AG09319 (cell line): Measurements from ENCODE around the gene AGAP1.

Experiments used
- DNase-seq: peaks from one replicate; pipeline ENCODE4 v3.0.0-alpha.2; 2010; ENCODE audit warnings: low read depth; ENCODE audit errors: extremely low read depth
- TF ChIP-seq, protein P1 (sequence below): IDR thresholded peaks from 2 replicates; pipeline ENCODE4 v1.5.1; 2011; ENCODE audit warnings: low read depth, mild to moderate bottlenecking, inconsistent platforms, low read length, moderate library complexity

AGAP1 gene

DNA sequence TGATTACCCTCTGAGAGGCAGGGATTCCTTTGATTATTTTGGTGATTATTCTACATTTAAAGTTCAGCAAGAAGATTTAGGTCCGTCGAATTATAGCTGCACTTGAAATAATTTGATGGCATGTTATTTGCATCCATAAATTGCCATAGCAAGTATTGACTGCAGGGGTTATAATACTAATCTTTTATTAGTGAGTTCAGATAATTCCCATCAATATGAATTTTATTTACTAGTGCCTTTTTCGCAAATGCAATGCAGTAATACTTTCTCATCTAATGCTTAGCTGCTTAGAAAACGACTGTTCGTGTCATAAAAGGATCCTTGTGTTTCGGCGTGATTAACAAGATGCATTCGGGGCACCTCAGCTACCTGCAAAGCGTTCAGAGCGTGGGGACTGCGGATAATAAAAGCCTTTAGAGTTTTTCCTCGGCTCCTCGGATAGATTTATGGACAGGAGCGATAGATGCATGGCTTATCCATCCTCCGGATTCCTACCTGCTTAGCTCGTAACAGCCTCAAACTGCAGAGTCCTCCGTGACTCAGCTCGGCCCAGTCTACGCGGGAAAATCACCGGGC, 676.8 kb downstream of the AGAP1 start:
- no peak for DNase-seq
- TF ChIP-seq, protein P1, sequence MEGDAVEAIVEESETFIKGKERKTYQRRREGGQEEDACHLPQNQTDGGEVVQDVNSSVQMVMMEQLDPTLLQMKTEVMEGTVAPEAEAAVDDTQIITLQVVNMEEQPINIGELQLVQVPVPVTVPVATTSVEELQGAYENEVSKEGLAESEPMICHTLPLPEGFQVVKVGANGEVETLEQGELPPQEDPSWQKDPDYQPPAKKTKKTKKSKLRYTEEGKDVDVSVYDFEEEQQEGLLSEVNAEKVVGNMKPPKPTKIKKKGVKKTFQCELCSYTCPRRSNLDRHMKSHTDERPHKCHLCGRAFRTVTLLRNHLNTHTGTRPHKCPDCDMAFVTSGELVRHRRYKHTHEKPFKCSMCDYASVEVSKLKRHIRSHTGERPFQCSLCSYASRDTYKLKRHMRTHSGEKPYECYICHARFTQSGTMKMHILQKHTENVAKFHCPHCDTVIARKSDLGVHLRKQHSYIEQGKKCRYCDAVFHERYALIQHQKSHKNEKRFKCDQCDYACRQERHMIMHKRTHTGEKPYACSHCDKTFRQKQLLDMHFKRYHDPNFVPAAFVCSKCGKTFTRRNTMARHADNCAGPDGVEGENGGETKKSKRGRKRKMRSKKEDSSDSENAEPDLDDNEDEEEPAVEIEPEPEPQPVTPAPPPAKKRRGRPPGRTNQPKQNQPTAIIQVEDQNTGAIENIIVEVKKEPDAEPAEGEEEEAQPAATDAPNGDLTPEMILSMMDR: no peak

DNA sequence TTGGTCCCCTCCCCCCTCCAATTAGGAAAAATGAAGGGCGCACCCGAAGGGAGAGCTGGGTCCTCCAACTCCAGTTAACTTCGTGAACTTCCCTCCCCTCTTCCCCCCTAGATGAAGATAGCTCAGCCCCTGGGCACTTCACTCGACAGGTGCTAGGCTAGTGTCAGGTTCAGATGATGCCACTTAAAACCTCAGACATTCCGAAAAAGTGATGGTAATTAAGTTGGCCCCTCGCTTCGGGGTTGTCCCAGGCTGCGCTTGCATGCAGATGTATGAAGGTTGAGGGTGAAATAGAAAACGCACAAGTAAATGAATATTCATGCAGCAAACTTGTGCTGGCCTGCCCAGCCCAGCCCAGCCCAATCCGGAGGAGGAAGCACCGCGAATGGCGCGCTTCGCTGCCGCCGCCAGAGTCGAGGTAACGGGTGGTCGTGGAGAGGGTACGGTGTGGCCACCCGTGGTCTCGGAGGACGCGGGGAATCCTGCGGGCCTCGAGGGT, 677.4 kb downstream of the AGAP1 start:
- DNase-seq: no peak
- TF ChIP-seq, protein P1: no peak

DNA sequence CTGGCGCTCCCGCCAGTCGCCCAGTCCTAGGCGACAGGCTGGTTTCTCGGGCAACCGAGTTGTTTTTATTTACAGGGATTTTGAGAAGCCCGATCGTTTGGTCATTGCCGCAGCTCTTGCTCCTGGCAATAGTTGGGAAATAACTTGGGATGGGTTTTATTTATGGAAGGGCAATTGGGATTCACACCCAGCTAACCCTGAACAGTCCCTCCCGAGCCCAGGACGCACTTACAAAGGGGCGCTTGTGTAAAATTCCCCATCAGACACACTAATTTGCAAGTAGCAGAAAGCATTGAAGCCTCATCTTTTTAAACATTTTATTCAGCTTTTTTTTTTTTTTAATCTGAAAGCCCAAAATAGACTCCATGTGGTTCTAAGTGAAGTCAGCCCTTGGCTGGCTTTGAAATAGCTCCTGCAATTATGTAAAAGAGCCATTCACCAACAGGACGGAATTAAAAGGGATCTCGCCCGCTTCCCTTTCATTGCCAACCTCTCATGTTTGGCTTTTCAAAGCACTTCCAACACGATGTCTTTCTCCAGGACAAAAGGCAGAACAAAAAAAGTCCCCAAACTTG, 677.9 kb downstream of the AGAP1 start:
- TF ChIP-seq, protein P1: no peak
- no peak for DNase-seq

DNA sequence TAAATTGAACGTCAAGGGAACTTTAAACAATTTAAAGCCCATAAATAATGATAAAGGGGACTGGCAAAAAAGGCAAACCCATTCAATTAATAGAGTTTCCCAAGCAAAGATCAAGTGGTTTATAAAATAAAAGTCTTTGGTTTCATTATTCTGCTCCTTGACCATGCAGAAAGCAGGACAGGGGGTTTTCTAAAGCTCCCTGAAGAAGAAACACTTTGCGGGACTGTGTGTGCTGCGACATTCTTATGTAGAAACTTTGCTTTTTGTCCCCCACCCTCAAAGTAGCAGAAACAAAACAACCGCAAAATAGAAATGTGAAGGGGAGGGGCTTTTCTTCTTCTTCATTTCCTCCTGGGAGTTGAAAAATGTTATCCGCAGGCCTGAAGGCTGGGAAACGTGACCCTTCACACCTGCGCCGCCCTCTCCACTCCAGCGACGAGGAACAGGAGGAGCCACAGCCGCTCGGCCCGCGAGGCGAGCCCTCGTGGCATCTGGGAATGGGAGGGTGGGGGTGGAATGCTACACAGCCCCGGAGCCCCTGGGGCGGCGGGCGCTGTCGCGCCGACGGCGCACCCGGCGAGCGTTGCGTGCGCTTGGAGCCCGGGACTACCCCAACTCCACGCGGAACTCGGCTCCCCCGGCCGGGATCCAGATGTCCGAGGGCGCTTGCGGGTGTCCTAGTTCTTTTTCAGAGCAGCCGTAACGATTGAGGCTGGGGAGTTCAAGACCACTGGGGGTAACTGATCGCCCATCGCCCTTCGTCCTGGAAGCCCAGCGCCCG, 678.6 kb downstream of the AGAP1 start:
- DNase-seq: no peak
- TF ChIP-seq, protein P1: no peak

DNA sequence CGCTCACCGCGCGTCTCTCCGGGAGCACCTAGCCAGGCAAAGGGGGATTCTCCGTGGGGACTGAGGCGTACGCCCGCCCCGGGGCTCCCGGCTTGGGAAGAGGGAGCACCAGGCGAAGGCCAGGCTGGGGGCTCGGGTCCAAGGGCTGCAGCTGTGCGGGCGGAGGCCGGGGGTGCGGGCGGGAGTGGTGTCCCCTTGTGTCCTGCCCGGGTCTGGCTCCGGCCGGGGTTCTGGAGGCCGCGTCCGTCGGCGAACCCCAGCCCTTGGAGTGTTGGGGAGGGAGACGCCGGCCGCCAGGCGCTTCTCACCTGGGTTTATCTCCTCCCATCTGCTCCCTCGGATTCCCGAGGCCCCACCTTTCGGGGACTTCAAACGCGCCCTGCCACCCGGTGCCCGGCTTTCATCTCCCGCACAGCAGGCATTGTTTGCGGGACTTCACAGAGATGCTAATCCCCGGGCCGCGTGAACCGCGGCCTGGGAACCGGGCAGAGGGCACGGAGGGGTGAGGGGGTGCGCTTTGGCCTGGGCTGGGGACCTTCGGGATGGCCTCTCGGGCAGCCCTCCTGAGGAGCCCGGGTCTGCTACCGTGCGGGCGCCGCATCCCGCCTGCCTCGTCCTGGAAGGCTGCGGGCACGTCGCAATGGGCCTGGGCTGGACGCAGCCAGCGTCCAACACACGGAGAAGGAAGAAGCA, 679.3 kb downstream of the AGAP1 start:
- TF ChIP-seq, protein P1: no peak
- no peak for DNase-seq

DNA sequence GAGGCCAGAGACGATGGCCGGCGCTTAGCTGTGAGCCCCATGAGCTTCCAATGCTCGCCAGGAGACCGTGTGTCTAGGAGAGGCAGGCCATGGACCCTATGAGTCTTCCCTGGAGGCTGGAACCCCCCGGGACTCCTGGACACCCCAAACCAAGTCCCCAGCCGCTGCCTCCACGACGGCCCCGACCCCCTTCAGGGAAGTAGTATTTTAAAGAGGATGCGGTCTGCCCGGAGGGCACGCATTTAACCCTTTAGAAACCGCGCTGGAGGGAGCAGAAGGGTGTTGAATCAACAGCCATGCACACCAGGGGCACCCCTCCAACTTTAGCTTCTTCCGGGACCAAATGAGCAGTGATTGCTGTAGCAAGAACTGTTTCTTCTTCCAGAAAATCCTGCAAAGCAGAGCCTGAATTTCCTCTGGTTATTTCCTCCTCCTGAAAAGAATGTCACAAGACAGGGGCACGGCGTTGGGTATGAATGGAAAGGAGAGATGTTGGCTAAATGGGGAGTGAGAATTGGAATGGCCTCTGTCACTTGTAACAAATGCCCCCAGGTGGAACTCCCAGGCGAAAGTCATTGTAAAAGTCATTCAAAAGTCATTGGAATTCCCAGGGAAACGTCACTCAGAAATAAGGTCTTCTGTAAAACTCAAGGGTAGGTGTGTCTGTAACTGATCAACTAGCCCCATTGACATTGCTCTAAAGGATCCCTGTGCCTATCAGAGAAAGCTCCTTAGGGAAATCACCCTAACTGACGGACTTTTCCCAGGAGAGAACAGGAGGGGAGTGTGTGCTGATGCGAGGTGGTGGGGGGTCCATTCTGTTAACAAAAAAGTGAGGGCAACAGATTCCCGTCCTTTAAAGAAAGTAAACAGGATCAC, 680.1 kb downstream of the AGAP1 start:
- TF ChIP-seq, protein P1: no peak
- no peak for DNase-seq
